Measurements from ENCODE around the gene ACYP2.

ACYP2 gene

GRCh38 chr2:54161660-54162424 is 46.4 kb downstream of the ACYP2 start:
- DNase-seq, result no peak

GRCh38 chr2:54164106-54164505 is 48.7 kb downstream of the ACYP2 start:
- no peak for DNase-seq

- DNase-seq, result no peak
Measured at GRCh38 chr2:54166121-54166773, 50.8 kb downstream of the ACYP2 start.

GRCh38 chr2:54176577-54176976 is 61.2 kb downstream of the ACYP2 start:
- peak; percentile 51 for DNase-seq

GRCh38 chr2:54183281-54183680 is 67.9 kb downstream of the ACYP2 start:
- no peak for DNase-seq

- no peak for DNase-seq
Measured at GRCh38 chr2:54183972-54184371, 68.6 kb downstream of the ACYP2 start.

GRCh38 chr2:54185105-54185504 is 69.7 kb downstream of the ACYP2 start:
- DNase-seq, result no peak

GRCh38 chr2:54187331-54187730 is 71.9 kb downstream of the ACYP2 start:
- DNase-seq, result no peak

GRCh38 chr2:54189539-54189938 is 74.1 kb downstream of the ACYP2 start:
- no peak for DNase-seq

GRCh38 chr2:54191361-54192135 is 76.1 kb downstream of the ACYP2 start:
- DNase-seq, result no peak

- no peak for DNase-seq
Measured at GRCh38 chr2:54194761-54195750, 79.6 kb downstream of the ACYP2 start.

GRCh38 chr2:54196646-54197045 is 81.2 kb downstream of the ACYP2 start:
- DNase-seq, result no peak

- DNase-seq, result no peak
Measured at GRCh38 chr2:54204476-54204875, 89.1 kb downstream of the ACYP2 start.

GRCh38 chr2:54206596-54206995 is 91.2 kb downstream of the ACYP2 start:
- DNase-seq, result no peak

- DNase-seq, result peak; percentile 25
Measured at GRCh38 chr2:54207666-54208195, 92.3 kb downstream of the ACYP2 start.

- no peak for DNase-seq
Measured at GRCh38 chr2:54208364-54209240, 93.2 kb downstream of the ACYP2 start.

GRCh38 chr2:54209379-54209778 is 94.0 kb downstream of the ACYP2 start:
- DNase-seq, result no peak

- DNase-seq, result no peak
Measured at GRCh38 chr2:54212456-54212855, 97.0 kb downstream of the ACYP2 start.

GRCh38 chr2:54213082-54213481 is 97.7 kb downstream of the ACYP2 start:
- no peak for DNase-seq

- no peak for DNase-seq
Measured at GRCh38 chr2:54224997-54225396, 109.6 kb downstream of the ACYP2 start.

GRCh38 chr2:54226260-54226659 is 110.8 kb downstream of the ACYP2 start:
- DNase-seq, result no peak
